GM18498 (cell line): ENCODE measurements around the gene MMP17.
"Not testable (repeated sequence)": the region's sequence is repeated elsewhere in the genome, so short reads cannot be mapped to it uniquely, and the experiment has no call there.

ENCODE experiments used
- ATAC-seq: cut with Tn5 transposase; IDR thresholded peaks from one replicate; pipeline ENCODE4 v1.9.1; 2021; ENCODE audit warnings: mild to moderate bottlenecking, moderate library complexity; ENCODE audit not compliant: unreplicated experiment

The MMP17 gene

DNA sequence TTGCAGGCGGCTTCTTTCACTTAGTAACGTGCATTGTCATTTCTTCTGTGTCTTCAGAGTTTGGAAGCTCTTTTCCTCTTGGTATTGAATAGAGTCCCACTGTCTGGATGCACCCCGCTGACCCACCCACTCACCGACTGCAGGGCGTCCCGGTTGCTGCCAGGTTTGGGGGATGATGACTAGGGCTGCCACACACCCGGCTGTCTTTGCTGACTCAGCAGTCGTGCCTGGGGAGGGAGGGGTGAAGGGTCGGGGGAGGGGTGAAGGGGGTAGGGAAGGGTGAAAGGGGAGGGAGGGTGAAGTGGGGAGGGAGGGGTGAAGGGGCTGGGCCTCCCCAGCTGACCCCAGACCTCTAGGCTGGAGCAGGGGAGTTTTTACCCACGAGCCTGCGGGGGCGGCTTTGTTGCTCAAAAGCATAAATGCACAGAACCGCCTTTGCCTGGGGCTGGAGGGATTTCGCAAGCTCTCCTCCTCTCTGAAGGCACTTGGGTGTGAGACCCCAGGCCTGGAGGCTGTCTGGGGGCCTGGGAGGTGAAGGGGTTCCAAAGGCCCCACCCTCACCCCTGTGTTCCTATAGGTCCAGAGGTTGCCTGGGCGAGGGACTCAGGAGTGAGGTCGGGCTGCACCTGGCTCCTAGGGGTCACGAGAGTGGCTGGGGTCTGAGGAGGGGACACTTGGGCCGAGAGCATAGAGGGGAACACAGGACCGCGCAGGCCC, 35.0 kb downstream of the MMP17 start:
- no peak for ATAC-seq

- no peak for ATAC-seq
These were observed 35.7 kb downstream of the MMP17 start for GRCh38 chr12:131863711-131864396.

DNA sequence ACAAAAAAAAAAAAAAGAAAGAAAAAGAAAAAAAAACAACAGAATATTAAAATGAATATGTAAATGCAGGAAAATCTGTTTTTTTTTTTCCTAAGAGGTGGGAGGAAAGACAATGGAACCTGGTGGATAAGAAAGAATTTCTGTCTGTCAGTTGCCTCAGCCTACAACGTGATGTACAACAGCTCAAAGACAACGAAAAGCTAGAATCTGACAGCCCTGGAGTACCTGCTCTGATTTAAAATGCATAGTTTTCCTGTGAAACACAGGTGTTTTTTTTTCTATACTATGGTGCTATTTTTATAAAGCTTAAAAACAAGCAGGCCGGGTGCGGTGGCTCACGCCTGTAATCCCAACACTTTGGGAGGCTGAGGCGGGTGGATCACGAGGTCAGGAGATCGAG, 36.3 kb downstream of the MMP17 start:
- no peak for ATAC-seq

GRCh38 chr12:131865180-131865875, 37.1 kb downstream of the MMP17 start:
- no peak for ATAC-seq

DNA sequence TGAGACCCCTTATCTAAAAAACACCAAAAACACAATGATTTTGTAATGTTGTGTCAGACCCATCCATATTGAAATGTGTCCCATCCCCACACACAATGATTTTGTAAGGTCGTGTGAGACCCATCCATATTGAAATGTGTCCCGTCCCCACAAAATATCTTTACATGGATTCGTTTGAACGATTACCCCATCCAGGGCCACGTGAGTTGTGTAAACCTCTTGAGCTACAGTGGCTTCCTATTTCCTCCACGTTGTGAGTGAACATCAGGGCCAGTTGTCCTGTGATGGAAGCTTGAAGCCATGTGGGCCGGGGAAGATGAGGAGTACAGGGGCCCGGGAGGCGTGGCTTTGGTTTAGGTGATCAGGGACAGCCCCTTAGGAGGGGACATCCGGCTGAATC, 39.3 kb downstream of the MMP17 start:
- no peak for ATAC-seq

DNA sequence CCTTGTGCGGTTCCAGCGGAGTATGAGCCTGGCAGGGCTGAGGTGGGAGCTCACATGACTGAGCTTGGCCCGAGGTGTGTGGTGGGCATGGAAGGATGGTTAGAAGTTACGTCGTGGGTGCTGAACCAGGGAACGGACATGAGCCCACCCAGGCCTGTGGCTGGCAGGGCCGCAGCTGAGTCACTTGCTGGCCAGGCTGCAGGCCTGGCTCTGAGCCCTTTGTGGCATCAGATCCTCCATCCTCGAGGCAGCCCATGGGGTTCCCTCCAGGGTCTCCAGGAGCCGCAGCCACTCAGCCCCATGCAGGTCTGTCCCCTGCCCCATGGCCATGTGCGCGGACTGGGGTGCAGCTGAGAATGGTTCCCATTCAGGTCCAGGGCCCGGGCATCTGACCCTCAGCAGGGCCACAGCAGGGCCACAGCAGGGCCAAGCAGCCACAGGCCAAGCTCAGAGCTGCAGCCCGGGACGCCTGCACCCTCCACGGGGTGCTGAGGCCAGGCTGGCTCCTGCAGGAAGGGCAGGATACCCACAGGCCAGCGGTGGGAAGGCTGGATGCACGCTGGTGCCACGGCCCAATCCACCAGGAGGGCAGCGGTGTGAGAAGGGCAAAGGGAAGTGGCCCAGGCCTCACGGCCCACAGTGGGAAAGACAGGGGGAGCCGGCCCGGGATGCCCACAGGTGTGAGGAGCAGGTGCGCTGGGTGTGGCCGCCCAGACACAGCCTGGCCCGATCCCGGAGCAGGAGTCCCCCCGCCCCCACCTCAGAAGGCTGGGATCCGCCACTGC, 39.9 kb downstream of the MMP17 start:
- ATAC-seq = no peak

DNA sequence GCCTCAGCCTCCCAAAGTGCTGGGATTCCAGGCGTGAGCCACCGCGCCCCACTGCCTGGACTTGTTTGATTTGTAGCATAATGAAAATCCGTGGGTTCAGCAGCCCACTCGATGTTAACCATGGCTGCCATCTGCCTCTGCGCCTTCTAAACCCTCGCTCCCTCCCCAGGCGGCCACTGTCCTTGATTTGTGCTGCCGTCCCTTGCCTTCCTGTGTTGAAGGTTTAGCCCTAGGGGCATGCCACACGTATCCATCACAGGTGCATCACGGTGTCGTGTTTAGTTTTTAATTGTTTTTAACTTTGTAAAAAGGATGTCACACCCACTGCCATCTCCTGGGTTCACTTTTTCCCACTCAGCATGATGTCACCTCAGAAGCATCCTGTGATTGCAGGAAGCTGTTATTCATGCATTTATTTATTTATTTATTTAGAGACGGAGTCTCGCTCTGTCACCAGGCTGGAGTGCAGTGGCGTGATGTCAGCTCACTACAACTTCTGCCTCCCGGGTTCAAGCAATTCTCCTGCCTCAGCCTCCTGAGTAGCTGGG, 41.8 kb downstream of the MMP17 start:
- ATAC-seq = no peak

- no peak for ATAC-seq
These were observed 43.5 kb downstream of the MMP17 start for GRCh38 chr12:131871677-131872076.

DNA sequence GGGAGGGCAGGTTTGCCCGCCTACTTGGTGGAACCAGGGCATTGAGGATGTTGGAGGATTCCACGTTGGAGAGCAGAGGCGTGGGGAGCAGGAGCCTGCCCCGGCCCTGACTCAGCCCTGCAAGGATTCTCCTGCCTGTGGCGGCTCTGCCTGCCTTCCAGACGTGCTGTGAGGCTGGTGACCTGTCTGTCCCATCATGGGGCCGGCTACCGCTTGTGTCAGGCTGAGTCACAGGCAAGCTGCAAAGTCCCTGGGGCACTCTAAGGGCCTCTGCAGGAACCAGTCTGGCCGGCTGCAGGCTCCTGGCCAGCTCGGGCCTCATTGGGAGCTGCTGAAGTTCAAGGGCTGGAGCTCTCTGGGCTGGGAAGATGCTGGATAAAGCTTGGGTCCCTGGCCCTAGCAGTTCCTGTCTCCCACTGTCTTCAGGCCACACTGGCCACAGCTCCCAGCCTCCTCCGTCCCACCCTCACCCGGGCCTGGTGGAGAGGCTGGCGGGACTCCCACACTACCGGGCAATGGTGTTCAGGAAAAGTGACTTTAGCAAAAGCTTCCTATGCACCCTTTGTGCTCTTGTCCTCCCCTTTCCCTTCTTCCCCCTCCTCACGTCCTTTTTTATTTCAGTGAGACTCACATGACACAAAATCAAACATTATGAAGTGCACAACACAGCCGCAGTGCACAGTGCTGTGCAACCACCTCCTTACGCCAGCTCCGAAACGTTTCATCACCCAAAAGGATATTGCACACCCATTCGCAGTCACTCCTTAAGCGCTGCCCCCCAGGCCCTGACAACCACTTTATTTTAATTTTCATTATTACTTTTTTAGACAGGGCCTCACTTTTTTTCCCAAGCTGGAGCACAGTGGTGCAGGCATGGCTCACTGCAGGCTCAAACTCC, 44.2 kb downstream of the MMP17 start:
- no peak for ATAC-seq

DNA sequence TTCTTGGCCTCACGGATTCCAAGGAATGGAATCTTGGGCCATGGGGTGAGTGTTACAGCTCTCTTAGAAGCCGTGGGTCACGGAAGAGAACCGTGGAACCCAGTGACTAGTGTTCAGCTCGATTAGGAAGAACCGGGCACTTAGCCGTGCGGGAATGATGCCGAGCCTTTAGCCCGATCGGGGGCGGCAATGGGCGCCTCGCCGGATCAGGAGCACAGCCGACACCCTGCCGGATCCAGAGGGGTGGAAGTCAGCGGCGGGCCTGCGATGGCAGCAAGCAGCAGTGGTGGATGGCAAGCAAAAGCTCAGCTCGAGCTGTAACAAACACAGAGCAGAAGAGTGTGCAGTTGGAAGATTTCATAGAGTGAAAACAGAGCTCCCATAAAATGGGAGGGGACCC, 45.1 kb downstream of the MMP17 start:
- no peak for ATAC-seq

- not testable (repeated sequence) for ATAC-seq
These were observed 46.8 kb downstream of the MMP17 start for GRCh38 chr12:131874972-131875371.

DNA sequence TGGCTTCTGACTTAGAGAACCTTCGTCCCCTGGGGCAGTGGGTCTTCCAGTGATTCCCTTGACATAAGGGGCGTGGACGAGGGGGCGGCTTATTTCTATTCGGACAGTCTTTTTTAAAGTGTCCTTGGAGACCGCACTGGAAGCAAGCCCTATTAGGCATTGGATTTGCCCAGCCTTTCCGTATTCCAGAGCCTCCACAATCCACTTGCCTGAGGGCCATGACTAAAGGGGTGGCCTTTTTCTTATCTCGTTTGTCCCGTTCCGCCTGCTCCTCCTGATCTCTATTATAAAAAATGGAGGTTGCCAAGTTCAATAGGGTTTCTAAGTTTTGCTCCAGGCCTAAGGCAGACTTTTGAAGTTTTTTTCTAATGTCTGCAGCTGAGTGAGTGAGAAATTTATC, 49.0 kb downstream of the MMP17 start:
- not testable (repeated sequence) for ATAC-seq

DNA sequence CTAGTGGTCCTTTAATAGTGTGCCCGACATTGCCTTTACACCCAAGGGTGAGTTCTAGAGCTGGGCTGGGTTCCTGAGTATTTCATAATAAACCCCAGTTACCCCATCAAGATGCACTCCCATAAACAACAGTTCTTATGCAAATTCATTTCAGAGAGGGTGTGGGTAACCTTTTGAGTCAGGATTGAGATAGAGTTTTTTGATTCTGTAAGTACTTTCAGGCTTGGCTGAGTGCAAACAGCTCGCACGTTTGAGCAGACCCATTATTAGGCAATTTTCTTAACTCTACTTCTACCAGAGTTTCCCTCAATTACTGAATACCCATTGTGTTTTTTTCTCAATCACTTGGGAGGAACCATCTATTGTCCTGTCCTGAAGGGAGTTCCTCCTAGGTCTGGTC, 50.2 kb downstream of the MMP17 start:
- not testable (repeated sequence) for ATAC-seq

- no peak for ATAC-seq
These were observed 54.8 kb downstream of the MMP17 start for GRCh38 chr12:131882804-131883520.

DNA sequence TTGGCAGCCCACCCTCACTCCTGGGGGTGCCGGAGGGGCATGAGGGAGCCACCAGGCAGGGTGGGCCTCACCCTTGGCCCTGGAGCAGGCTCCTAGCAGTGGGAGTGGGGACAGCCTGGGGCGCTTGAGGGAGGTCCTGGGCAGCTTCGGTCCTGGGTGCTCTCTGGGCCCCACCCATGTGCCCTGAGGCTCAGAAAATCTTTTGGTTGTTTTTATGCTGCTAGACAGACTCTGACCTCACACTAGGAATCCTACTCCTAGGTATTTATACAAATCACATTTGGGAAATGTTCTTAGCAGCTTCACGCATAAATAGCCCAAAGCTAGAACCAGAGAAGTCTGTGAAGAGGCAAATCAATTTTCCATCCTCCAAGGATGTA, 55.3 kb downstream of the MMP17 start:
- no peak for ATAC-seq

- ATAC-seq = not testable (repeated sequence)
These were observed 56.9 kb downstream of the MMP17 start for GRCh38 chr12:131885076-131885475.

DNA sequence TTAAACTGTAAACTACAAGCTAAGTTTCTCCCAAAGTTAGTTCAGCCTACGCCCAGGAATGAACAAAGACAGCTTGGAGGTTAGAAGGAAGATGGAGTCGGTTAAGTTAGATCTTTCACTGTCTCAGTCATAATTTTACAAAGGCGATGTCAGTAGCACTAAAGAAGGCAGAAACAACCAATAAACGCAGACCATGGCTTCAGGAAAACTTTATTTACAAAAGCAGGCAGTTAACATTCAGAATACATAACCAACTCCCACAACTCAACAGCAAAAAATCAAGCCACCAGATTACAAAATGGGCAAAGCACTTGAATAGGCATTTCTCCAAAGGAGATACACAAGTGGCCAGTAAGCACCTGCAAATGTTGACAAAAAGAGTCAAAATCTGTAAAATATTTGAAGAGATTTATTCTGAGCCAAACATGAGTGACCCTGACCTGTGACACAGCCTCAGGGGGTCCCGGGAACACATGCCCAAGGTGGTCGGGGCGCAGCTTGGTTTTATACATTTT, 57.4 kb downstream of the MMP17 start:
- ATAC-seq = no peak

DNA sequence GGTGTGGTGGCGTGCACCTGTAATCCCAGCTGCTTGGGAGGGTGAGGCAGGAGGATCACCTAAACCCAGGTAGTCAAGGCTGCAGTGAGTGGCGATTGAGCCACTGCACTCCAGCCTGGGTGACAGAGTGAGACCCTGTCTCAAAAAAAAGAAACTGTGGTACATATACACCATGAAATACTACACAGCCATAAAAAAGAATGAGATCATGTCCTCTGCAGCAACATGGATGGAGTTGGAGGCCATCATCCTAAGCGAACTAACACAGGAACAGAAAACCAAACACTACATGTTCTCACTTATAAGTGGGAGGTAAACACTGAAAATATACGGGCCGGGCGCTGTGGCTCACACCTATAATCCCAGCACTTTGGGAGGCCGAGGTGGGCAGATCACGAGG, 63.5 kb downstream of the MMP17 start:
- not testable (repeated sequence) for ATAC-seq
